ENCODE results near the gene PCDHA9.
A peak's percentile ranks its signal among the peaks of the same experiment; 100 is the strongest.
"Not testable (repeated sequence)": the region's sequence is repeated elsewhere in the genome, so short reads cannot be mapped to it uniquely, and the experiment has no call there.

The PCDHA9 gene

DNA sequence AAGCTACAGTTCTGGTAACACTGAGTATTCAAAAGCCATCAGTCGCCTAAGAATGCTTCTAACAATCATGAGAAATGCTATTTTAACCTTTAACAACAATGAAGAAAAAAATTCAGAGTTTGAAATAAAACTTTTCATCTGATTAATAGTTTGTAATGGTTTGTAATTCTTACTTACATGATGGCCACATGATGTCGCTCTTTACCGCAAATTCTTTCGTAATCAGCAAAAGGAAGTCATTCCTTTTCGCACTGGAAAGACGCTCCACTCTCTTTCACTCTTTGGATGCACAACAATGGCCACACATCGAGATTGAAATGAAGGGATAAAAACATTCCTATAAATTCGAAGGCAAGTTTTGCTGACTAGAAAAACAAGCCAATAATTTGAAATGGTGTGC lies 14.2 kb upstream of the PCDHA9 start, which contains the start of gene PCDHA7:
Gene PCDHA7 (plus strand): TSS at position 277 of the 400 bp plus-strand sequence. CDS start 115 bp downstream, at position 392.
- no peak for FAIRE-seq

GRCh38 chr5:140834439-140835008 lies 13.7 kb upstream of the PCDHA9 start:
- not testable (repeated sequence) for FAIRE-seq; DNase-seq (ENCODE audit: low spot score)

More for the DNA sequence above, 14.2 kb upstream of the PCDHA9 start, which contains the start of gene PCDHA7:
- peak; percentile 4 for DNase-seq (ENCODE audit: low spot score)

DNA sequence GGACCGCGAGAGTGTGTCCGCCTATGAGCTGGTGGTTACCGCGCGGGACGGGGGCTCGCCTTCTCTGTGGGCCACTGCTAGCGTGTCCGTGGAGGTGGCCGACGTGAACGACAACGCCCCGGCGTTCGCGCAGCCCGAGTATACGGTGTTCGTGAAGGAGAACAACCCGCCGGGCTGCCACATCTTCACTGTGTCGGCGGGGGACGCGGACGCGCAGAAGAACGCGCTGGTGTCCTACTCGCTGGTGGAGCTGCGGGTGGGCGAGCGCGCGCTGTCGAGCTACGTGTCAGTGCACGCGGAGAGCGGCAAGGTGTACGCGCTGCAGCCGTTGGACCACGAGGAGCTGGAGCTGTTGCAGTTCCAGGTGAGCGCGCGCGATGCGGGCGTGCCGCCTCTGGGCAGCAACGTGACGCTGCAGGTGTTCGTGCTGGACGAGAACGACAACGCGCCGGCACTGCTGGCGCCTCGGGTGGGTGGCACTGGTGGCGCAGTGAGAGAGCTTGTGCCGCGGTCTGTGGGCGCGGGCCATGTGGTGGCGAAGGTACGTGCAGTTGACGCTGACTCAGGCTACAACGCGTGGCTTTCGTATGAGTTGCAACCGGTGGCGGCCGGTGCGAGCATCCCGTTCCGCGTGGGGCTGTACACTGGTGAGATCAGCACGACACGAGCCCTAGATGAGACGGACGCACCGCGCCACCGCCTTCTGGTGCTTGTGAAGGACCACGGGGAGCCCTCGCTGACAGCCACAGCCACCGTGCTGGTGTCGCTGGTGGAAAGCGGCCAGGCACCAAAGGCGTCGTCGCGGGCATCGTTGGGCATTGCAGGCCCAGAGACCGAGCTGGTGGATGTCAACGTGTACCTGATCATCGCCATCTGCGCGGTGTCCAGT lies 12.3 kb upstream of the PCDHA9 start:
- FAIRE-seq, result no peak
- no peak for DNase-seq (ENCODE audit: low spot score)

- FAIRE-seq (no peak), DNase-seq (ENCODE audit: low spot score) (no peak)
These were observed 6.9 kb upstream of the PCDHA9 start, which contains the start of gene PCDHA8 for GRCh38 chr5:140840978-140841962. TSS of gene PCDHA8 (plus strand) at chr5:140841187. CDS start at chr5:140841322, 135 bp downstream.

- FAIRE-seq, result no peak
- DNase-seq (ENCODE audit: low spot score), result no peak
These were observed 5.1 kb upstream of the PCDHA9 start for GRCh38 chr5:140842798-140843733.

GRCh38 chr5:140849831-140850634 lies 1.9 kb downstream of the PCDHA9 start:
- FAIRE-seq, result not testable (repeated sequence)

DNA sequence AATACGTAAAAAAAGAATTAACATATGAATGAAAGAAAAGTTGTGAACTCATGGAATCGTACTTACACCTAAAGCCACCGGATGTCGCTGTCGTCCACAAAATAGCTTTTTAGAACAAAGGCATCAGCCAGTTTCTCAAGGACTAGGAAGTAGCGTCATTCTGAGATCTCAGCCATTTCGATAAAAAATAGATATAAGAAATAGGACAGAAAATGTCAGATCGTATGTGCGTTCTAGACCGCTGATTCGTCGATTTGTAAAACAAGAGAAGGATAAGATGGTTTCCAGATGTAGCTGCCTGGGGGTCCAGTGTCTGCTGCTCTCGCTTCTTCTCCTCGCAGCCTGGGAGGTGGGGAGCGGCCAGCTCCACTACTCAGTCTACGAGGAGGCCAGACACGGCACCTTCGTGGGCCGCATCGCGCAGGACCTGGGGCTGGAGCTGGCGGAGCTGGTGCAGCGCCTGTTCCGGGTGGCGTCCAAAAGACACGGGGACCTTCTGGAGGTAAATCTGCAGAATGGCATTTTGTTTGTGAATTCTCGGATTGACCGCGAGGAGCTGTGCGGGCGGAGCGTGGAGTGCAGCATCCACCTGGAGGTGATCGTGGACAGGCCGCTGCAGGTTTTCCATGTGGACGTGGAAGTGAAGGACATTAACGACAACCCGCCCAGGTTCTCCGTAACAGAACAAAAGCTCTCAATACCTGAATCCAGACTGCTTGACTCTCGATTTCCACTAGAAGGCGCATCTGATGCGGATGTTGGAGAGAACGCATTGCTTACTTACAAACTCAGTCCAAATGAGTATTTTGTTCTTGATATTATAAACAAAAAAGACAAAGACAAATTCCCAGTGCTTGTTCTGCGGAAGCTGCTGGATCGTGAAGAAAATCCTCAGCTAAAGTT lies 7.8 kb downstream of the PCDHA9 start, which contains the start of gene PCDHA10:
Gene PCDHA10 (plus strand): TSS at position 126 of the 903 bp plus-strand sequence. CDS start 152 bp downstream, at position 278.
- FAIRE-seq, result no peak
- DNase-seq (ENCODE audit: low spot score), result peak; percentile 6

More at GRCh38 chr5:140849831-140850634, 1.9 kb downstream of the PCDHA9 start:
- not testable (repeated sequence) for DNase-seq (ENCODE audit: low spot score)

GRCh38 chr5:140857177-140857986 lies 9.2 kb downstream of the PCDHA9 start:
- DNase-seq (ENCODE audit: low spot score) (no peak), FAIRE-seq (no peak)

DNA sequence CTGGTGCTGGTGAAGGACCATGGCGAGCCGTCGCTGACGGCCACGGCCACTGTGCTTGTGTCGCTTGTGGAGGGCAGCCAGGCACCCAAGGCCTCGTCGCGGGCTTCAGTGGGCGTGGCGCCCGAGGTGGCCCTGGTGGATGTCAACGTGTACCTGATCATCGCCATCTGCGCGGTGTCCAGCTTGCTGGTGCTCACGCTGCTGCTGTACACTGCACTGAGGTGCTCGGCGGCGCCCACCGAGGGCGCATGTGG lies 9.7 kb downstream of the PCDHA9 start:
- no peak for DNase-seq (ENCODE audit: low spot score)

DNA sequence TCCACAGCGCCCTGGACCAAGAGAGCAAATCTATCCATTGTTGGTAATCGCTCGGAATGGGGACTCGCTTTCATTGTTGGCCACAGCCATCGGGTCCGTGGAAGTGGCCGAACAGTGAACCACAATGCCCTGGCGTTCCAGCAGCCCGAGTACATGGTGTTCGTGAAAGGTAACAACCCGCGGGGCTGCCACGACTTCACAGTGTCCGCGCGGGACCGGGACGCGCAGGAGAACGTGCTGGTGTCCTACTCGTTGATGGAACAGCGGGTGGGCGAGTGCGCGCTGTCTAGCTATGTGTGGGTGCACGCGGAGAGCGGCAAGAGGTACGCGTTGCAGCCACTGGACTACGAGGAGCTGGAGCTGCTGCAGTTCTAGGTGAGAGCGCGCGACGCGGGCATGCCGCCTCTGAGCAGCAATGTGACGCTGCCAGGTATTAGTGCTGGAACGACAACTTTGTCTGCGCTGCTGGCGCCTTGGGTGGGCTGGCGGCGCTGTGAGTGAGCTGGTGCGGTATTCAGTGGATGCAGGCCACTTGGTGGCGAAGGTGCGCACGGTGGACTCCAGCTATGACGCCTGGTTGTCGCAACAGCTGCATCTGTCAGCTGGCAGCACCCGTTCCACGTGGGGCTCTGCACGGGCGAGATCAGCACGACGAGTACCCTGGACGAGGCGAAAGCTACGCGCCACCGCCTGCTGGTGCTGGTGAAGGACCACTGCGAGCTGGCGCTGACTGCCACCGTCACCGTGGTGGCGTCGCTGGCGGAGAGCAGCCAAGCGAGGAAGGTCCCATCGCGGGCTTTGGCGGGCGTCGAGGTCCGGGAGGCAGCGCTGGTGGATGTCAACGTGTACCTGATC lies 14.5 kb downstream of the PCDHA9 start:
- DNase-seq (ENCODE audit: low spot score) (no peak), FAIRE-seq (no peak)

More for the DNA sequence above, 9.7 kb downstream of the PCDHA9 start:
- no peak for FAIRE-seq

DNA sequence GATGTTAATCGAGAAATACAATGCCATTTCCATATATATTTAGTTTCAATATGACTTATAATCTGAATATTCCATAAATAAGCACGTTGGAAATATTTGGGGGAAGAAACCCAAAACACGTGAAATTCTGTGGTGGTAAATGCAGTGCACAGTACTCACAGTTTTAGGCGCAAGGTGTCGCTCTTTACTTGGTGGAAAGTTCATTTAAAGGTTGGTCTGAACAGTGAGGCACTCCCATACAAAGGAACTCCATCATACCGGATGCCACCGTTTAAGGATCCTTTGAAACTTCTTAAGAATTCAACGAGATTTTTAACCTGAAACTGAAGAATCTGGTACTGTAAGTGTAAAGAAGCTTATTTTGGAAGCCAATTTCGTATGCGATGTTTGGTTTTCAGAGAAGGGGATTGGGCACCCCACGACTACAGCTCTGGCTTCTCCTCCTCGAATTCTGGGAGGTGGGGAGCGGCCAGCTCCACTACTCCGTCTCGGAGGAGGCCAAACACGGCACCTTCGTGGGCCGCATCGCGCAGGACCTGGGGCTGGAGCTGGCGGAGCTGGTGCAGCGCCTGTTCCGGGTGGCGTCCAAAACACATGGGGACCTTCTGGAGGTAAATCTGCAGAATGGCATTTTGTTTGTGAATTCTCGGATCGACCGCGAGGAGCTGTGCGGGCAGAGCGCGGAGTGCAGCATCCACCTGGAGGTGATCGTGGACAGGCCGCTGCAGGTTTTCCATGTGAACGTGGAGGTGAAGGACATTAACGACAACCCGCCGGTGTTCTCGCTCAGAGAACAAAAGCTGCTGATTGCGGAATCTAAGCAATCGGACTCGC lies 20.8 kb downstream of the PCDHA9 start, which contains the start of gene PCDHA11:
Gene PCDHA11 (plus strand): TSS at position 237 of the 834 bp plus-strand sequence. CDS start 147 bp downstream, at position 384.
- FAIRE-seq (no peak), DNase-seq (ENCODE audit: low spot score) (no peak)

DNA sequence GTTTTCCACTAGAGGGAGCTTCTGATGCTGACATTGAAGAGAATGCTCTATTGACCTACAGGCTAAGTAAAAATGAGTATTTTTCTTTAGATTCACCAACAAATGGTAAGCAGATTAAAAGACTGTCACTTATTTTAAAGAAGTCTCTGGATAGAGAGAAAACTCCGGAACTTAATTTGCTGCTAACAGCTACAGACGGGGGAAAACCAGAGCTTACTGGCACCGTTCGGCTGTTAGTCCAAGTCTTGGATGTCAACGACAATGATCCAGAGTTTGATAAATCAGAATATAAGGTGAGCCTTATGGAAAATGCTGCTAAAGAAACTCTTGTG lies 21.3 kb downstream of the PCDHA9 start:
- FAIRE-seq (no peak), DNase-seq (ENCODE audit: low spot score) (no peak)

DNA sequence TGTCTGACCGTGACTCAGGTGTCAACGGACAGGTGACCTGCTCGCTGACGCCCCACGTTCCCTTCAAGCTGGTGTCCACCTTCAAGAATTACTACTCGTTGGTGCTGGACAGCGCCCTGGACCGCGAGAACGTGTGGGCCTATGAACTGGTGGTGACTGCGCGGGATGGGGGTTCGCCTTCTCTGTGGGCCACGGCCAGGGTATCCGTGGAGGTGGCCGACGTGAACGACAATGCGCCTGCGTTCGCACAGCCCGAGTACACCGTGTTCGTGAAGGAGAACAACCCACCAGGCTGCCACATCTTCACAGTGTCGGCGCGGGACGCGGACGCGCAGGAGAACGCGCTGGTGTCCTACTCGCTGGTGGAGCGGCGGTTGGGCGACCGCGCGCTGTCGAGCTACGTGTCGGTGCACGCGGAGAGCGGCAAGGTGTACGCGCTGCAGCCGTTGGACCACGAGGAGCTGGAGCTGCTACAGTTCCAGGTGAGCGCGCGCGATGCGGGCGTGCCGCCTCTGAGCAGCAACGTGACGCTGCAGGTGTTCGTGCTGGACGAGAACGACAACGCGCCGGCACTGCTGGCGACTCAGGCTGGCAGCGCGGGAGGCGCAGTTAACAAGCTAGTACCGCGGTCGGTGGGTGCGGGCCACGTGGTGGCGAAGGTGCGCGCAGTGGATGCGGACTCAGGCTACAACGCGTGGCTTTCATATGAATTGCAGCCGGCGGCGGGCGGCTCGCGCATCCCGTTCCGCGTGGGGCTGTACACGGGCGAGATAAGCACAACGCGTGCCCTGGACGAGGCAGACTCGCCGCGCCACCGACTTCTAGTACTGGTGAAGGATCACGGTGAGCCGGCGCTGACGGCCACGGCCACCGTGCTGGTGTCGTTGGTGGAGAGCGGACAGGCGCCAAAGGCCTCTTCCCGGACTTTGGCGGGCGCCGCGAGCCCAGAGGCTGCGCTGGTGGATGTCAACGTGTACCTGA lies 22.3 kb downstream of the PCDHA9 start:
- FAIRE-seq (no peak), DNase-seq (ENCODE audit: low spot score) (no peak)
